Ishikawa (cell line): ENCODE results near the gene MYZAP.

Experiments
- CEBPB ChIP-seq: IDR thresholded peaks from 2 replicates; pipeline ENCODE4 v1.6.1; 2012
- CREB1 ChIP-seq: IDR thresholded peaks from 2 replicates; pipeline ENCODE4 v1.6.1; 2012; ENCODE audit warnings: low read depth
- EGR1 ChIP-seq: IDR thresholded peaks from 2 replicates; pipeline ENCODE4 v1.6.1; 2012
- EP300 ChIP-seq: IDR thresholded peaks from 2 replicates; pipeline ENCODE4 v1.6.1; 2012; ENCODE audit warnings: borderline replicate concordance
- FOXM1 ChIP-seq: IDR thresholded peaks from 2 replicates; pipeline ENCODE4 v1.6.1; 2012; ENCODE audit warnings: low read depth, borderline replicate concordance
- NFIC ChIP-seq: IDR thresholded peaks from 2 replicates; pipeline ENCODE4 v1.6.1; 2012
- RAD21 ChIP-seq: IDR thresholded peaks from 2 replicates; pipeline ENCODE4 v1.6.1; 2012; ENCODE audit warnings: low read depth
- TAF1 ChIP-seq: IDR thresholded peaks from 2 replicates; pipeline ENCODE4 v1.6.1; 2012; ENCODE audit warnings: low read depth, mild to moderate bottlenecking
- TCF12 ChIP-seq: IDR thresholded peaks from 2 replicates; pipeline ENCODE4 v1.6.1; 2012; ENCODE audit warnings: low read depth
- TEAD4 ChIP-seq: IDR thresholded peaks from 2 replicates; pipeline ENCODE4 v1.6.1; 2012
- YY1 ChIP-seq: IDR thresholded peaks from 2 replicates; pipeline ENCODE4 v1.6.1; 2012; ENCODE audit warnings: low read depth
- ZBTB7A ChIP-seq: IDR thresholded peaks from 2 replicates; pipeline ENCODE4 v1.6.1; 2012; ENCODE audit warnings: low read depth
- TF ChIP-seq, protein P1 (sequence below): IDR thresholded peaks from 2 replicates; pipeline ENCODE4 v1.6.1; 2012
- TF ChIP-seq, protein P2 (sequence below): IDR thresholded peaks from 2 replicates; pipeline ENCODE4 v1.6.1; 2012
- TF ChIP-seq, protein P3 (sequence below): IDR thresholded peaks from 2 replicates; pipeline ENCODE4 v1.6.1; 2012; ENCODE audit warnings: low read depth, mild to moderate bottlenecking

Gene MYZAP

DNA sequence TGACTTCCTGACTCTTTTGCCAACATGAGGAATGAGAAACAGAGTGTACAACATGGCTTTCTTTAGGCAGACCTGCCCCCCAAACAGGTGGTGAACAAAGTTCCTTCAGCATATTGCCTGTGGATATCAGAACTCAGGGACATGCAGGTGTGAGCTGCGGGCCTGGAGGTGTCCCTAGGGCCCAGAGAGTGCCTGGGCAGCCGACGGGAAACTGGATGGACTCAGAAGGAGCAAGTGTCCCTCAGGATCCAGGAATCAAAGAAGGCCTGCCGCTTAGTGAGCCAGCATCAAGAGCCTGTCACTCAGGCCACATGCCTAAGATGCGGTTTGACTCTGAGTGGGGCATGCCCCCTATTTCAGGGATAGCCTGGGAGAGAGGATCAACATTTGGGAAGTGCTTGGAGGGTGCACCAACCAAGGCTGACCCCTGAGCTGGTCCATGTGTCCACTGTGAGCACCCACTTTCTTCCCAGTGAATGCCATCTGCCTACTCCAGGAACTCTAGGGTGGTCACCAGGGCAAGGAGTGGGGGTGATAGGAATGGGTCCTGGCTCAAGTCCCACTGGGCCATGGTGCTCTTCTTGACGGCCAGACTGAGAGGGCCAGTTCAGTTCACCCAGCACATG, 98.8 kb downstream of the MYZAP start:
- no peak for TF ChIP-seq TAF1
- no peak for TF ChIP-seq EP300
- TF ChIP-seq, protein P1, sequence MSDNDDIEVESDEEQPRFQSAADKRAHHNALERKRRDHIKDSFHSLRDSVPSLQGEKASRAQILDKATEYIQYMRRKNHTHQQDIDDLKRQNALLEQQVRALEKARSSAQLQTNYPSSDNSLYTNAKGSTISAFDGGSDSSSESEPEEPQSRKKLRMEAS: no peak
- no peak for TF ChIP-seq FOXM1
- no peak for TF ChIP-seq TEAD4
- no peak for TF ChIP-seq NFIC
- TF ChIP-seq, protein P2, sequence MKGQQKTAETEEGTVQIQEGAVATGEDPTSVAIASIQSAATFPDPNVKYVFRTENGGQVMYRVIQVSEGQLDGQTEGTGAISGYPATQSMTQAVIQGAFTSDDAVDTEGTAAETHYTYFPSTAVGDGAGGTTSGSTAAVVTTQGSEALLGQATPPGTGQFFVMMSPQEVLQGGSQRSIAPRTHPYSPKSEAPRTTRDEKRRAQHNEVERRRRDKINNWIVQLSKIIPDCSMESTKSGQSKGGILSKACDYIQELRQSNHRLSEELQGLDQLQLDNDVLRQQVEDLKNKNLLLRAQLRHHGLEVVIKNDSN: no peak
- TF ChIP-seq YY1: no peak
- TF ChIP-seq, protein P3, sequence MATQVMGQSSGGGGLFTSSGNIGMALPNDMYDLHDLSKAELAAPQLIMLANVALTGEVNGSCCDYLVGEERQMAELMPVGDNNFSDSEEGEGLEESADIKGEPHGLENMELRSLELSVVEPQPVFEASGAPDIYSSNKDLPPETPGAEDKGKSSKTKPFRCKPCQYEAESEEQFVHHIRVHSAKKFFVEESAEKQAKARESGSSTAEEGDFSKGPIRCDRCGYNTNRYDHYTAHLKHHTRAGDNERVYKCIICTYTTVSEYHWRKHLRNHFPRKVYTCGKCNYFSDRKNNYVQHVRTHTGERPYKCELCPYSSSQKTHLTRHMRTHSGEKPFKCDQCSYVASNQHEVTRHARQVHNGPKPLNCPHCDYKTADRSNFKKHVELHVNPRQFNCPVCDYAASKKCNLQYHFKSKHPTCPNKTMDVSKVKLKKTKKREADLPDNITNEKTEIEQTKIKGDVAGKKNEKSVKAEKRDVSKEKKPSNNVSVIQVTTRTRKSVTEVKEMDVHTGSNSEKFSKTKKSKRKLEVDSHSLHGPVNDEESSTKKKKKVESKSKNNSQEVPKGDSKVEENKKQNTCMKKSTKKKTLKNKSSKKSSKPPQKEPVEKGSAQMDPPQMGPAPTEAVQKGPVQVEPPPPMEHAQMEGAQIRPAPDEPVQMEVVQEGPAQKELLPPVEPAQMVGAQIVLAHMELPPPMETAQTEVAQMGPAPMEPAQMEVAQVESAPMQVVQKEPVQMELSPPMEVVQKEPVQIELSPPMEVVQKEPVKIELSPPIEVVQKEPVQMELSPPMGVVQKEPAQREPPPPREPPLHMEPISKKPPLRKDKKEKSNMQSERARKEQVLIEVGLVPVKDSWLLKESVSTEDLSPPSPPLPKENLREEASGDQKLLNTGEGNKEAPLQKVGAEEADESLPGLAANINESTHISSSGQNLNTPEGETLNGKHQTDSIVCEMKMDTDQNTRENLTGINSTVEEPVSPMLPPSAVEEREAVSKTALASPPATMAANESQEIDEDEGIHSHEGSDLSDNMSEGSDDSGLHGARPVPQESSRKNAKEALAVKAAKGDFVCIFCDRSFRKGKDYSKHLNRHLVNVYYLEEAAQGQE: no peak
- TF ChIP-seq CREB1: no peak
- no peak for TF ChIP-seq TCF12
- TF ChIP-seq RAD21: no peak
- TF ChIP-seq ZBTB7A: no peak
- TF ChIP-seq EGR1: no peak
- no peak for TF ChIP-seq CEBPB

DNA sequence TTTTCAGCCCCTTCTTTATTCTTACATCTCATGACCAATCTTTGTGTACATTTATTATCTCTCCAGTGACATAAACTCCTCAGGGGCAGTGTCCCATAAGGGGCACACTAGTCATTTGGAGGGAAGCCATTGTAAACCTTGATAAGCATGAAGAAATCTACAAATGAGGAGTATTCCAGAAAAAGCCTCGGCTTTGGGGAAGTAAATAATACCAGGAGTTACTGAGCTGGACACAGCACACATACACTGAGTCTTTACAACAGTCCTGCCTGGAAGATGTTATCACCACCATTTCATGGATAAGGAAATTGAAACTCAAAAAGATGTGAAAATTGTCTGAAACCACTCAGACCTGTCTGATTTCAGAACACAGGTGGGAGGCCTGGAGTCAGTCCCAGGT, 99.4 kb downstream of the MYZAP start:
- no peak for TF ChIP-seq TCF12
- no peak for TF ChIP-seq CREB1
- no peak for TF ChIP-seq EGR1
- no peak for TF ChIP-seq TEAD4
- TF ChIP-seq, protein P3: no peak
- TF ChIP-seq CEBPB: no peak
- TF ChIP-seq ZBTB7A: no peak
- TF ChIP-seq, protein P2: no peak

DNA sequence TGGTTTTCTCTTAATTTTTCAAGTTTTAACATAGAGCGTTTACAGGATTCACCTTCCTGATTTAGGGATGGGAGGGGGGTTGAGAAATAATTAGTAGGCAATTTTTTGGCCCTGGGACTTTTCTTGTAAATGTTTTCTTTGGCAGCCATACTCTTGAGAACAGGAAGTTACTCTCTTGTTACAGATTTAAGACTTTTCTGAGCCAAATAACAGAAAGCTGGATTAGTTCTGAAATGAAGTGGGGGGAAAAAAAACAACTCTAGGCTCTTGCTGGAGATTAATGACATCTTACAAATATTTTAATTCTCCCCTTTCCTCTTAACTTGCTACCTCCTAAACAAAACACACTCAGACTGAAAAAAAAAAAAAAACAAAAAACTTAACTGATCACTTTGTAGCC, 101.0 kb downstream of the MYZAP start:
- TF ChIP-seq YY1: no peak
- TF ChIP-seq, protein P2: no peak
- TF ChIP-seq EP300: no peak
- TF ChIP-seq TCF12: no peak
- no peak for TF ChIP-seq CREB1
- TF ChIP-seq ZBTB7A: no peak
- no peak for TF ChIP-seq TEAD4
- TF ChIP-seq RAD21: no peak
- no peak for TF ChIP-seq FOXM1
- no peak for TF ChIP-seq TAF1
- no peak for TF ChIP-seq EGR1
- no peak for TF ChIP-seq CEBPB
- TF ChIP-seq NFIC: no peak

DNA sequence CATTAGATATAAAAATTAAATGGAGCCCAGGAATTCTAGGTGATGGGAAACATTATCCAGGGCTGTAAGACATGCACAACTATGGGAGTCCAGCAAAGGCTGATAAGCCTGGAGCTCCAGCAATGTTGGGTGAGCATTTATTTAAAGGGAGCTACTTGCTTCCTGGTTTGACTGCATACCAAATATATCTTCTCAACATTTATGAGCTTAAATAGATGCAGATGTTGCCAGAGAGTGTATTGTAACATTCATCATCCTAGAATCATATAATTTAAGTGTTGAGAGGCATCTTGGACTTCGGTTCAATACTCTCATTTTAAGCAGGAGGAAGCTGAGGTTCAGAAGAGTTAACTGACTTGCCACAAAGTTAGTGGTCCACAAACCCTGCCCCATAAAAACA, 102.6 kb downstream of the MYZAP start:
- TF ChIP-seq TAF1: no peak
- TF ChIP-seq, protein P2: no peak
- TF ChIP-seq RAD21: no peak
- TF ChIP-seq YY1: no peak
- TF ChIP-seq EP300: no peak
- TF ChIP-seq, protein P3: no peak
- TF ChIP-seq ZBTB7A: no peak
- no peak for TF ChIP-seq NFIC
- no peak for TF ChIP-seq TCF12
- TF ChIP-seq CREB1: no peak
- TF ChIP-seq EGR1: no peak
